Gastrocnemius medialis (tissue), 4 donors: ENCODE results near the gene CIB2.

Source experiments
- POLR2A ChIP-seq, 2 donors: fragments of 450-650 bp; IDR thresholded peaks; one replicate each; pipeline ENCODE4 v1.6.1; 2017; ENCODE audit warnings: antibody characterized with exemption in 2 of 2, mild to moderate bottlenecking in 2 of 2, moderate library complexity in 2 of 2
- TF ChIP-seq, protein P1 (sequence below), 5 experiments: fragments of 450-650 bp in 3 of 5; fragments of 200-600 bp in 2 of 5; sonication (generic) in 2 of 5; IDR thresholded peaks in 4 of 5; conservative IDR thresholded peaks in 1 of 5; 1 replicate in 4 of 5; 2 replicates in 1 of 5; pipeline ENCODE4 v1.5.1; 2016 to 2019; ENCODE audit warnings: antibody characterized with exemption in 5 of 5, mild to moderate bottlenecking in 3 of 5, moderate library complexity in 3 of 5

DNA sequence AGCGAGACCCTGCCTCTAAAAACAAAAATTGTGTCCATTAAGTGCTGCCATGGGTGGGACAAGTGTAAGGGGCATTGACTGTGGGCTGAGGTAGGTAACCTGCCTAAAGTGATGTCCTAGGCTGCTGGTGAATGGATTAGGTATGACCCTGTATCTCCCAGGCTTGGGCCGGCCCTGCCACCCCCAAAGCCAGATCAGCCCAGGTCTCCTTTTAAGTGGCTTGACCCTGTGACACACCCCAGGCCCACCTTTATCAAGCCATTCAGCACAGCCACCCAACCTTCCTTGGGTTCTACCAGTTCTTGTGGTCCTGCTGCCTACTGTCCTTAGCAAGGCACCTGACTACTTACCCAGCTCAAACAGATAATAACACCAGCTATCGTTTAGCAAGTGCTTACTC lies 18.7 kb downstream of the CIB2 start:
- TF ChIP-seq, protein P1, sequence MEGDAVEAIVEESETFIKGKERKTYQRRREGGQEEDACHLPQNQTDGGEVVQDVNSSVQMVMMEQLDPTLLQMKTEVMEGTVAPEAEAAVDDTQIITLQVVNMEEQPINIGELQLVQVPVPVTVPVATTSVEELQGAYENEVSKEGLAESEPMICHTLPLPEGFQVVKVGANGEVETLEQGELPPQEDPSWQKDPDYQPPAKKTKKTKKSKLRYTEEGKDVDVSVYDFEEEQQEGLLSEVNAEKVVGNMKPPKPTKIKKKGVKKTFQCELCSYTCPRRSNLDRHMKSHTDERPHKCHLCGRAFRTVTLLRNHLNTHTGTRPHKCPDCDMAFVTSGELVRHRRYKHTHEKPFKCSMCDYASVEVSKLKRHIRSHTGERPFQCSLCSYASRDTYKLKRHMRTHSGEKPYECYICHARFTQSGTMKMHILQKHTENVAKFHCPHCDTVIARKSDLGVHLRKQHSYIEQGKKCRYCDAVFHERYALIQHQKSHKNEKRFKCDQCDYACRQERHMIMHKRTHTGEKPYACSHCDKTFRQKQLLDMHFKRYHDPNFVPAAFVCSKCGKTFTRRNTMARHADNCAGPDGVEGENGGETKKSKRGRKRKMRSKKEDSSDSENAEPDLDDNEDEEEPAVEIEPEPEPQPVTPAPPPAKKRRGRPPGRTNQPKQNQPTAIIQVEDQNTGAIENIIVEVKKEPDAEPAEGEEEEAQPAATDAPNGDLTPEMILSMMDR (IDR thresholded peaks at IDR 0.05 in 4 of 5, conservative IDR thresholded peaks at IDR 0.05 in 1 of 5), result no peak
- no peak for TF ChIP-seq POLR2A (IDR thresholded peaks at IDR 0.05)
